Adrenal gland (tissue), 19 donors: ENCODE results near the gene CUEDC1. TPM values are rescaled to one million over a fixed set of nuclear protein-coding genes. Genes with fewer than 3 reads are reported as not detected.
A peak's percentile ranks its signal among the peaks of the same experiment; 100 is the strongest.

Experiments used
- DNase-seq, 7 donors: peaks; one replicate each; pipeline ENCODE4 v3.0.0-alpha.2; 2019 to 2020
- H3K27ac ChIP-seq, 5 donors: fragments of 200-600 bp; sonication (generic) in 4 of 5; 1 replicate in 3 of 5; 2 replicates in 2 of 5; pipeline versions ENCODE4 v1.5.1 to v1.8.0; 2016 to 2020; ENCODE audit warnings: mild to moderate bottlenecking in 1 of 5
- H3K27me3 ChIP-seq: fragments of 200-600 bp; 2 replicates; pipeline ENCODE4 v1.8.0; 2021
- H3K36me3 ChIP-seq, 2 donors: fragments of 200-600 bp; replicated peaks in 1 of 2; 1 replicate in 1 of 2; 2 replicates in 1 of 2; pipeline versions ENCODE4 v1.5.1 to v1.8.0; 2018 to 2022
- H3K4me1 ChIP-seq, 2 donors: fragments of 200-600 bp; replicated peaks in 1 of 2; 1 replicate in 1 of 2; 2 replicates in 1 of 2; pipeline versions ENCODE4 v1.5.1 to v1.8.0; 2018 to 2021
- H3K4me3 ChIP-seq, 4 donors: fragments of 200-600 bp; sonication (generic) in 3 of 4; one replicate each; pipeline ENCODE4 v1.5.1; 2016 to 2018
- H3K9me3 ChIP-seq, 3 donors: fragments of 200-600 bp; sonication (generic) in 1 of 3; replicated peaks in 1 of 3; 1 replicate in 2 of 3; 2 replicates in 1 of 3; pipeline versions ENCODE4 v1.5.1 to v1.8.0; 2016 to 2021
- CTCF ChIP-seq, 6 experiments: fragments of 450-650 bp in 4 of 6; fragments of 200-600 bp in 2 of 6; sonication (generic) in 1 of 6; IDR thresholded peaks; 1 replicate in 5 of 6; 2 replicates in 1 of 6; pipeline versions ENCODE4 v1.5.1 to v1.8.0; 2016 to 2021; ENCODE audit warnings: antibody characterized with exemption in 6 of 6, mild to moderate bottlenecking in 2 of 6, moderate library complexity in 1 of 6
- POLR2A ChIP-seq, 2 donors: fragments of 450-650 bp; IDR thresholded peaks; one replicate each; pipeline ENCODE4 v1.6.1; 2017; ENCODE audit warnings: antibody characterized with exemption in 2 of 2, mild to moderate bottlenecking in 2 of 2, moderate library complexity in 1 of 2
- WGBS, 4 donors: extraction: QIAGEN DNeasy Blood & Tissue Kit in 2 of 4; methylation state at CpG; one replicate each; pipeline versions ENCODE4 v1.1.5 to v1.1.7; 2013 to 2017; 5-methylcytosine and 5-hydroxymethylcytosine counted together
- intact Hi-C, 2 donors: fragments of 100-400 bp; cut with DNase I; formaldehyde crosslinking; loops; one replicate each; pipeline versions ENCODE4 v1.14.1 to v1.15.0; 2022 to 2023
- long read RNA-seq, 10 donors: library from polyadenylated mRNA in 3 of 10; unstranded in 2 of 10; stranded (forward) in 1 of 10; transcript quantifications; one replicate each; pipeline ENCODE4 v2.0.0 and lab custom pipeline, GENCODE V29; 2021 to 2026
- polyA plus RNA-seq, 3 donors: library from polyadenylated mRNA; stranded (reverse); fragments of 200-250 nt in 2 of 3; fragments of 350-450 nt in 1 of 3; fragmentation: Illumina TruSeq in 1 of 3; extraction: RNeasy Lipid Tissue Mini Kit (QIAGEN cat#74804) in 1 of 3; gene quantifications; one replicate each; pipeline ENCODE4 v1.2.3, GENCODE V29; 2013 to 2014
- total RNA-seq, 9 donors: library from RNA; depleted of rRNA in 4 of 9; stranded (reverse); fragments of >200 nt in 4 of 9; fragments of 120-200 nt in 1 of 9; fragmentation: NEBNext Ultra II Directional in 1 of 9; extraction: Animal tissue kit (Norgen Biotek cat#: 25700) in 1 of 9; gene quantifications; one replicate each; pipeline versions ENCODE4 v1.1.0 to v1.2.4, GENCODE V29; 2013 to 2023
- donor health status: healthy with polysubstance abuse.
- donor health status: Bipolar disorder and iron deficiency.
- donor health status: DM: yes; HTN: yes; CAD: no.
- donor health status: DM: no; HTN: no; CAD: no.
- donor health status: DM: no; HTN: no; CAD: no.
- donor health status: DM: yes; HTN: yes; CAD: no.

CUEDC1 gene
- 10 to 100 TPM in 8 of 9 donors, 1 to 10 TPM in 1; 9.4 to 47.3 (median 38.0) TPM for total RNA-seq
- 10 to 100 TPM; 19.9 to 45.1 (median 40.1) TPM for polyA plus RNA-seq
- long read RNA-seq, donor 1, partial matches to known transcripts, result 0 of 3 reads
- long read RNA-seq, donor 1, other reads (novel, unspliced or antisense), result 0 of 3 reads
- long read RNA-seq, donor 2, partial matches to known transcripts, result 0 of 2 reads
- long read RNA-seq, donor 2, other reads (novel, unspliced or antisense), result 0 of 2 reads
- long read RNA-seq, donor 3, partial matches to known transcripts, result 0 of 7 reads
- long read RNA-seq, donor 3, other reads (novel, unspliced or antisense), result 0 of 7 reads
- long read RNA-seq, donor 4, partial matches to known transcripts, result 1 of 6 reads
- long read RNA-seq, donor 4, other reads (novel, unspliced or antisense), result 1 of 6 reads
- long read RNA-seq, donor 5, transcript CUEDC1-206 (11 exons, 3,621 nt), result major isoform, 71 of 130 reads
- long read RNA-seq, donor 5, partial matches to known transcripts, result 10 of 130 reads
- long read RNA-seq, donor 5, other reads (novel, unspliced or antisense), result 42 of 130 reads
- long read RNA-seq, donor 6, partial matches to known transcripts, result 1 of 4 reads
- long read RNA-seq, donor 6, other reads (novel, unspliced or antisense), result 2 of 4 reads
- long read RNA-seq, donor 7, partial matches to known transcripts, result 0 of 3 reads
- long read RNA-seq, donor 7, other reads (novel, unspliced or antisense), result 0 of 3 reads
- long read RNA-seq, donor 8, transcript CUEDC1-211 (3 exons, 756 nt), result major isoform, 5 of 10 reads
- long read RNA-seq, donor 8, partial matches to known transcripts, result 0 of 10 reads
- long read RNA-seq, donor 8, other reads (novel, unspliced or antisense), result 0 of 10 reads
- long read RNA-seq, donor 9, partial matches to known transcripts, result 0 of 1 reads
- long read RNA-seq, donor 9, other reads (novel, unspliced or antisense), result 0 of 1 reads
- long read RNA-seq, donor 10, transcript CUEDC1-211 (3 exons, 756 nt), result major isoform, 5 of 6 reads
- long read RNA-seq, donor 10, partial matches to known transcripts, result 0 of 6 reads
- long read RNA-seq, donor 10, other reads (novel, unspliced or antisense), result 0 of 6 reads

DNA sequence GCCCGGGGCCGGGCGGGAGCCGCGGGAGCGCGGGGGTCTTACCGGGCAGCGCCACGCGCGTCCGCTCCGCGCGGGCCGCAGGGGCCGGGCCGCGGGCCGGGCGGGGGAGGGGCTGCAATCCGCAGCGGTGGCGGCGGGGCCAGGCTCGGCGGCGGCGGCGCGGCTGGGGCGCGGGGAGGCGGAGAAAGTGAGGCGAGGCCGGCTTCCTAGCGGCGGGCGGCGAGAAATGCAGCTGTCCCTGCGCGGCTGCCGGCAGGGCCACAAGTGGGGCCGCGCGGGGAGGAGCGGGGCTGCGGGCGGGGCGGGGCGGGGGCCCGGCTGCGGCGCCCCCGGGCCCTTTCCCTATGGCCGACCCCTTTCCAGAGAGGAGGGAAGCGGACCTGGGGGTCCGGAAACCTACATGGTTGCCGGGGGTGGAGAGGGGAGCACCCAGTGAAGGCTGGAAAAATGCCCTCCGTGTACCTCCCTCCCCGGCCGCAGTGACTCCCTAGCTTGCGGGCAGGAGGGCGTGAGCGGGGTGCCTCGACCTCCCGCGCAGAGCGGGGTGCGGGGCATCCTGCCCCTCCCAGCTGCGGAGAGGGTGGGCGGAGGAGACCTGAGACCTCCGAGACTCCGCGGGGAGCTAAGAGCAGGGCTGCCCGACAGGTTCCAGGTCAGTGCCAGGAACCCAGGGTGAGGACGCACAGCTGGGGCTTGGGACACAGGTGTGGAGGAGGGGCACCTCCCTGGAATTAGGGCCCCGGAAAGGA, at the start of gene CUEDC1:
Gene CUEDC1, minus strand, starts transcription at position 230 of the 749 bp plus-strand sequence. CDS start 69,848 bp downstream, outside the sequence.
- Histone ChIP-seq H3K36me3 (no peaks in the 10 kb centered on the region), H3K9me3 (no peaks in the 10 kb centered on the region), H3K4me3 (peak within 1 kb of the TSS in 3 of 4 donors; percentile 33 to 98 (median 59)), H3K27ac (peak within 1 kb of the TSS; percentile 72 to 99 (median 95)), H3K27me3 (no peaks in the 10 kb centered on the region), H3K4me1 (peaks cover 20 to 46% of the 10 kb centered on the region in 2 donors)
- 0 to 1% (median 1%) methylated on average over 2 to 72 of the region's 79 CpGs for WGBS, 4 donors
- TF ChIP-seq POLR2A (IDR thresholded peaks at IDR 0.05) (peak in 1 of 2 donors; percentile 57), CTCF (IDR thresholded peaks at IDR 0.05) (peak in 5 of 6 experiments; percentile 8 to 76 (median 49))
- intact Hi-C loops, result no loop called here
- peak; percentile 74 to 87 (median 81) for DNase-seq

GRCh38 chr17:58004060-58004459, 48.8 kb upstream of the CUEDC1 start:
- no peaks in the 10 kb centered on the region for H3K27me3 ChIP-seq
- no peak overlapping the region for H3K27ac ChIP-seq
- TF ChIP-seq POLR2A (IDR thresholded peaks at IDR 0.05) (no peak), CTCF (IDR thresholded peaks at IDR 0.05) (no peak)
- H3K36me3 ChIP-seq, result peaks cover 0 to 57% of the 10 kb centered on the region in 2 donors
- 72 to 88% (median 82%) methylated on average over 3 of the region's 3 CpGs for WGBS, 4 donors
- no peak for DNase-seq
- H3K4me3 ChIP-seq, result no peak overlapping the region
- H3K9me3 ChIP-seq, result no peaks in the 10 kb centered on the region
- H3K4me1 ChIP-seq, result peaks cover 12 to 64% of the 10 kb centered on the region in 2 donors
- intact Hi-C loops, result loop anchor here in 1 of 2 donors (10.0 kb wide), 1 partner anchor 111 kb away; no protein-coding TSS in a partner anchor

DNA sequence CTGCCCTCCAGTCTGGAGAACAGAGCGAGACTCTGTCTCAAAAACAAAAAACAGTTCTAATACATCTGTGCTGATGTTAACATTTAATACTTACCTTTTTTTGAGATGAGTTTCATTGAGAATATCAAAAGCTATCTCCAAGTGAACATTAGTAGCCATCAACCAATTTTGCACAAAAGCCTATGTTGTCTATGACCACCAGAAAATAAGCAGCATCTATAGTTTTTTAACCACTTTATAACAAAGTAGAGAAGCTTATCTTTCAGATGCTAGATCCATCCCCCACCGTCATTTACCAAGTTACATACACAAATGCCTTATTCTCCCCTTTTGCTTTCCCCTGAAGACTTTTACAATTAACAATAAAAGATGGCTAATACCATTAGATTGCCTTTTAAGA, 47.8 kb upstream of the CUEDC1 start:
- H3K36me3 ChIP-seq, result peaks cover 0 to 59% of the 10 kb centered on the region in 2 donors
- intact Hi-C loops, result loop anchor here in 1 of 2 donors (10.0 kb wide), 1 partner anchor 112 kb away; no protein-coding TSS in a partner anchor
- no peak for DNase-seq
- no peaks in the 10 kb centered on the region for H3K27me3 ChIP-seq
- TF ChIP-seq CTCF (IDR thresholded peaks at IDR 0.05) (no peak), POLR2A (IDR thresholded peaks at IDR 0.05) (no peak)
- no peak overlapping the region for H3K4me3 ChIP-seq
- H3K9me3 ChIP-seq, result no peaks in the 10 kb centered on the region
- WGBS, 4 donors, result 83 to 91% (median 88%) methylated on average over 2 of the region's 2 CpGs
- peaks cover 12 to 61% of the 10 kb centered on the region in 2 donors for H3K4me1 ChIP-seq
- no peak overlapping the region for H3K27ac ChIP-seq
